ENCODE data around the gene CRKL. TPM values are rescaled to one million over a fixed set of nuclear protein-coding genes. Genes with fewer than 3 reads are reported as not detected.

The CRKL gene
- total and polyA plus RNA-seq, 2 donors (not counting 1 experiment from before 2014, with no cell fraction given), result 17.1 to 76.7 TPM

DNA sequence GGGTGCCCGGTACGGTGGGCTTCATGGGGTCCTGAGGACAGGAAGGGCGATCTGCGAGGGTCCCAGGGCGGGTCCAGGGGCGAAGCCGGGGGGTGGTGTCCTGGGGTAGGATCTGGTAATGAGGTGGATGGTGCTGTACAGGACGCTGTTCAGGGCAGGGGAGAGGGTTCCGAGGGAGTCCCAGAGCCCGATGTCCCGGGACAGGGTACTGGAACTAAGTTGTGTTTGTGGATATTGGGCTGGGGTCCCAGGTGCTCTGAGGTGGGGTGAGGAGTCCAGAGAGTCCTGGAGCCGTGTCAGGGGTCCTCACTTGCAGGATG, 65.3 kb downstream of the CRKL start:
- ATAC-seq (ENCODE audit: low read depth) (no peak), DNase-seq (no peak)
- Histone ChIP-seq H3K4me2 (replicated peaks; ENCODE audit: low read depth, low read length, poor library complexity, severe bottlenecking) (peak overlapping the region; percentile 92), H3K9me3 (ENCODE audit: control extremely low read depth in 1 of 3, control insufficient read depth in 2 of 3, insufficient read depth in 1 of 3, low read length in 2 of 3) (peaks cover 0 to 19% (median 8%) of the 10 kb centered on the region in 3 donors), H3K27ac (ENCODE audit: low read length in 2 of 2) (peak overlapping the region in 1 of 2 donors; percentile 79), H3K27me3 (replicated peaks in 1 of 4; ENCODE audit: control extremely low read depth in 1 of 4, control insufficient read depth in 3 of 4, insufficient read depth in 4 of 4, low read length in 3 of 4) (peaks cover 0 to 3% (median 0%) of the 10 kb centered on the region in 4 experiments), H3K4me1 (ENCODE audit: control insufficient read depth in 2 of 2, insufficient read depth in 2 of 2, low read length in 2 of 2) (peaks cover 24 to 34% of the 10 kb centered on the region in 2 donors), H2AFZ (ENCODE audit: insufficient read depth, low read depth, low read length, poor library complexity, severe bottlenecking) (peak overlapping the region; percentile 78), H3K4me3 (ENCODE audit: control extremely low read depth in 1 of 5, extremely low read depth in 1 of 5, insufficient read depth in 1 of 5, low read depth in 2 of 5, low read length in 4 of 5) (peak overlapping the region; percentile 51 to 85 (median 77)), H3K9ac (ENCODE audit: low read length) (peak overlapping the region; percentile 74), H3K36me3 (replicated peaks in 1 of 2; ENCODE audit: control extremely low read depth in 1 of 2, control insufficient read depth in 1 of 2, extremely low read depth in 1 of 2, insufficient read depth in 2 of 2, low read length in 1 of 2) (peaks cover 0 to under 1% of the 10 kb centered on the region in 2 experiments), H3K79me2 (ENCODE audit: control insufficient read depth, insufficient read depth, low read length) (peaks cover 18% of the 10 kb centered on the region), H4K20me1 (ENCODE audit: control insufficient read depth, insufficient read depth, low read length, poor library complexity, severe bottlenecking) (no peaks in the 10 kb centered on the region)
- WGBS (ENCODE audit: insufficient coverage), result under 1% methylated on average over 12 of the region's 12 CpGs
- H3K9me3 Mint-ChIP-seq (ENCODE audit: insufficient read depth), result no peaks in the 10 kb centered on the region
- H3K27ac Mint-ChIP-seq, result peak overlapping the region; percentile 86
- H3K4me1 Mint-ChIP-seq, result peaks cover 36% of the 10 kb centered on the region
- peaks cover 3% of the 10 kb centered on the region for H3K27me3 Mint-ChIP-seq
- no peak for TF ChIP-seq EZH2 (IDR thresholded peaks at IDR 0.05; ENCODE audit: borderline replicate concordance, insufficient read depth, low read depth, low read length, poor library complexity, severe bottlenecking)
- TF ChIP-seq, protein P1, sequence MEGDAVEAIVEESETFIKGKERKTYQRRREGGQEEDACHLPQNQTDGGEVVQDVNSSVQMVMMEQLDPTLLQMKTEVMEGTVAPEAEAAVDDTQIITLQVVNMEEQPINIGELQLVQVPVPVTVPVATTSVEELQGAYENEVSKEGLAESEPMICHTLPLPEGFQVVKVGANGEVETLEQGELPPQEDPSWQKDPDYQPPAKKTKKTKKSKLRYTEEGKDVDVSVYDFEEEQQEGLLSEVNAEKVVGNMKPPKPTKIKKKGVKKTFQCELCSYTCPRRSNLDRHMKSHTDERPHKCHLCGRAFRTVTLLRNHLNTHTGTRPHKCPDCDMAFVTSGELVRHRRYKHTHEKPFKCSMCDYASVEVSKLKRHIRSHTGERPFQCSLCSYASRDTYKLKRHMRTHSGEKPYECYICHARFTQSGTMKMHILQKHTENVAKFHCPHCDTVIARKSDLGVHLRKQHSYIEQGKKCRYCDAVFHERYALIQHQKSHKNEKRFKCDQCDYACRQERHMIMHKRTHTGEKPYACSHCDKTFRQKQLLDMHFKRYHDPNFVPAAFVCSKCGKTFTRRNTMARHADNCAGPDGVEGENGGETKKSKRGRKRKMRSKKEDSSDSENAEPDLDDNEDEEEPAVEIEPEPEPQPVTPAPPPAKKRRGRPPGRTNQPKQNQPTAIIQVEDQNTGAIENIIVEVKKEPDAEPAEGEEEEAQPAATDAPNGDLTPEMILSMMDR (IDR thresholded peaks at IDR 0.05), result no peak
- H3K4me3 Mint-ChIP-seq, result peak overlapping the region; percentile 95
- intact Hi-C loops (cut with micrococcal nuclease), result loop anchor here (1.0 to 10.0 kb wide), 2 partner anchors 32 to 62 kb away; partner anchors contain the start of gene LRRC74B
- ChIA-PET POLR2A (no interaction called here), CTCF (interaction anchor here (0.8 to 2.1 kb wide), 6 partner anchors 10 to 39 kb away, joined by 3 to 14 read pairs (median 6); partner anchors contain the start of gene THAP7)

DNA sequence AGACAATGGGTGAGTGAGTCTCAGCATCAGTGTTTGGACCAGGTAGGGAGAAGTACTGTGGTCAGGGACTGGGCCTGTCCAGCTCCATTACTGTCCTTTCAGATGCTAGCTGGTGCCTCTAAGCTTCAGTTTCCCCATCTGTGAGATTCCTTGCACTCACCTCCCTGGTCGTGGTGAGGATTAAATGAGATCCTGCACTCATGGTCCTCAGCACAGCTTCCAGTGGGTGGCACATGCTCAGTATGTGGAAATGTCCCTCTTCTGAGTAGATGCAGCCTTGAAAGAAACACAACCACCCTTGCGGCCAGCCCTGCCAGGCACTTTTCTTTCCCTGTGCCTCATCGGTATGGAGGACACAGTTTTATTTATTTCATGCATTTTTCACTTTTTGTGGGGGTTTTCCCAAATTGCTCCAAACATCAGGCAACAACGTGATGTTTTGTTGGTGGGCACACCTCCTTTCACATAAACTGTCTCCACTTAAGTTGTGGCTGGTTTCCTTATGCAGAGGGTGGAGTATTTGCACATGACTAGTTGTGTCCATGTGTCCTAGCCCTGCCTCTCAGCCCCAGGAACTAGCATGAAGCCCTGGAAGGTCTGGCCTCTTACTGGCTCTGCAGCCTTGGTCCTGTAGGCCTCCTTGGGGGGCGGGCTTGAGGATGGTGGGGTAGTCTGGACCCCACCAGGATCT, 66.0 kb downstream of the CRKL start:
- peak overlapping the region; percentile 78 for H2AFZ ChIP-seq (ENCODE audit: insufficient read depth, low read depth, low read length, poor library complexity, severe bottlenecking)
- peak overlapping the region; percentile 74 for H3K9ac ChIP-seq (ENCODE audit: low read length)
- Mint-ChIP-seq H3K9me3 (ENCODE audit: insufficient read depth) (no peaks in the 10 kb centered on the region), H3K4me1 (peaks cover 36% of the 10 kb centered on the region), H3K27ac (peak overlapping the region; percentile 86), H3K27me3 (peaks cover 3% of the 10 kb centered on the region), H3K4me3 (peak overlapping the region; percentile 95)
- H3K79me2 ChIP-seq (ENCODE audit: control insufficient read depth, insufficient read depth, low read length), result peaks cover 18% of the 10 kb centered on the region
- ChIA-PET CTCF (interaction anchor here (1.2 to 2.0 kb wide), 2 partner anchors 21 to 38 kb away, joined by 3 to 8 read pairs; no protein-coding TSS in a partner anchor), POLR2A (no interaction called here)
- no peak overlapping the region for H3K27ac ChIP-seq (ENCODE audit: low read length in 2 of 2)
- peak overlapping the region in 2 of 5 experiments; percentile 75 to 77 for H3K4me3 ChIP-seq (ENCODE audit: control extremely low read depth in 1 of 5, extremely low read depth in 1 of 5, insufficient read depth in 1 of 5, low read depth in 2 of 5, low read length in 4 of 5)
- peaks cover 0 to 3% (median 0%) of the 10 kb centered on the region in 4 experiments for H3K27me3 ChIP-seq (replicated peaks in 1 of 4; ENCODE audit: control extremely low read depth in 1 of 4, control insufficient read depth in 3 of 4, insufficient read depth in 4 of 4, low read length in 3 of 4)
- H4K20me1 ChIP-seq (ENCODE audit: control insufficient read depth, insufficient read depth, low read length, poor library complexity, severe bottlenecking), result no peaks in the 10 kb centered on the region
- peaks cover 0 to 8% of the 10 kb centered on the region in 2 experiments for H3K36me3 ChIP-seq (replicated peaks in 1 of 2; ENCODE audit: control extremely low read depth in 1 of 2, control insufficient read depth in 1 of 2, extremely low read depth in 1 of 2, insufficient read depth in 2 of 2, low read length in 1 of 2)
- TF ChIP-seq, protein P1 (IDR thresholded peaks at IDR 0.05), result no peak
- no peak for TF ChIP-seq EZH2 (IDR thresholded peaks at IDR 0.05; ENCODE audit: borderline replicate concordance, insufficient read depth, low read depth, low read length, poor library complexity, severe bottlenecking)
- H3K4me1 ChIP-seq (ENCODE audit: control insufficient read depth in 2 of 2, insufficient read depth in 2 of 2, low read length in 2 of 2), result peaks cover 24 to 34% of the 10 kb centered on the region in 2 donors
- intact Hi-C loops (cut with micrococcal nuclease), result loop anchor here (10.0 kb wide), 1 partner anchor 62 kb away; the partner anchor contains the start of gene LRRC74B
- 83% methylated on average over 2 of the region's 5 CpGs for WGBS (ENCODE audit: insufficient coverage)
- DNase-seq, result no peak
- H3K9me3 ChIP-seq (ENCODE audit: control extremely low read depth in 1 of 3, control insufficient read depth in 2 of 3, insufficient read depth in 1 of 3, low read length in 2 of 3), result peaks cover 0 to 15% (median 8%) of the 10 kb centered on the region in 3 donors
- H3K4me2 ChIP-seq (replicated peaks; ENCODE audit: low read depth, low read length, poor library complexity, severe bottlenecking), result peak overlapping the region; percentile 92
- ATAC-seq (ENCODE audit: low read depth), result no peak
